IPS-20b (cell line): ENCODE results near the gene EIPR1.

Experiments
- H3K27ac ChIP-seq: one replicate; pipeline ENCODE4 v1.5.1; 2013; ENCODE audit warnings: low read length
- H3K27me3 ChIP-seq: 2 replicates; pipeline ENCODE4 v1.6.1; 2013; ENCODE audit warnings: mild to moderate bottlenecking, low read length, inconsistent platforms; ENCODE audit not compliant: insufficient read depth
- H3K36me3 ChIP-seq: 2 replicates; pipeline ENCODE4 v1.6.1; 2013; ENCODE audit warnings: low read depth, mild to moderate bottlenecking, inconsistent platforms, low read length, moderate library complexity; ENCODE audit not compliant: insufficient read depth
- H3K4me1 ChIP-seq: 2 replicates; pipeline ENCODE4 v1.6.1; 2013; ENCODE audit warnings: mild to moderate bottlenecking, control low read depth, inconsistent platforms, low read length, moderate library complexity; ENCODE audit not compliant: insufficient read depth
- H3K4me3 ChIP-seq: 2 replicates; pipeline ENCODE4 v1.5.1; 2013; ENCODE audit warnings: mild to moderate bottlenecking, low read length, inconsistent platforms
- H3K9ac ChIP-seq: 2 replicates; pipeline ENCODE4 v1.6.1; 2013; ENCODE audit warnings: low read depth, mild to moderate bottlenecking, inconsistent platforms, low read length, moderate library complexity
- H3K9me3 ChIP-seq: 2 replicates; pipeline ENCODE4 v1.6.1; 2013; ENCODE audit warnings: mild to moderate bottlenecking, low read depth, low read length, inconsistent platforms; ENCODE audit not compliant: insufficient read depth

Gene EIPR1

GRCh38 chr2:3256605-3257004, 121.0 kb downstream of the EIPR1 start:
- H3K4me1 ChIP-seq, result no peaks in the 10 kb centered on the region
- H3K9ac ChIP-seq, result no peak overlapping the region
- H3K9me3 ChIP-seq, result no peaks in the 10 kb centered on the region
- no peaks in the 10 kb centered on the region for H3K27me3 ChIP-seq
- no peak overlapping the region for H3K27ac ChIP-seq
- H3K36me3 ChIP-seq, result no peaks in the 10 kb centered on the region
- no peak overlapping the region for H3K4me3 ChIP-seq

GRCh38 chr2:3256157-3256556, 121.5 kb downstream of the EIPR1 start:
- H3K27ac ChIP-seq, result no peak overlapping the region
- no peak overlapping the region for H3K4me3 ChIP-seq
- H3K36me3 ChIP-seq, result no peaks in the 10 kb centered on the region
- H3K9me3 ChIP-seq, result 0 out of 2 replicates have a peak, but pooled peaks cover under 1% of the 10 kb centered on the region
- no peaks in the 10 kb centered on the region for H3K4me1 ChIP-seq
- no peaks in the 10 kb centered on the region for H3K27me3 ChIP-seq
- no peak overlapping the region for H3K9ac ChIP-seq

GRCh38 chr2:3254442-3254941, 123.1 kb downstream of the EIPR1 start:
- H3K27ac ChIP-seq, result no peak overlapping the region
- no peak overlapping the region for H3K4me3 ChIP-seq
- no peaks in the 10 kb centered on the region for H3K27me3 ChIP-seq
- peaks cover 6% of the 10 kb centered on the region for H3K36me3 ChIP-seq
- no peaks in the 10 kb centered on the region for H3K4me1 ChIP-seq
- no peak overlapping the region for H3K9ac ChIP-seq
- H3K9me3 ChIP-seq, result peaks cover 17% of the 10 kb centered on the region

GRCh38 chr2:3253913-3254441, 123.6 kb downstream of the EIPR1 start:
- Histone ChIP-seq H3K4me3 (no peak overlapping the region), H3K9me3 (peaks cover 22% of the 10 kb centered on the region), H3K4me1 (no peaks in the 10 kb centered on the region), H3K36me3 (peaks cover 6% of the 10 kb centered on the region), H3K27me3 (no peaks in the 10 kb centered on the region), H3K9ac (no peak overlapping the region), H3K27ac (no peak overlapping the region)

- no peak overlapping the region for H3K27ac ChIP-seq
- H3K27me3 ChIP-seq, result no peaks in the 10 kb centered on the region
- peaks cover 6% of the 10 kb centered on the region for H3K36me3 ChIP-seq
- H3K4me1 ChIP-seq, result no peaks in the 10 kb centered on the region
- peaks cover 29% of the 10 kb centered on the region for H3K9me3 ChIP-seq
- H3K9ac ChIP-seq, result no peak overlapping the region
- no peak overlapping the region for H3K4me3 ChIP-seq
Measured at GRCh38 chr2:3251946-3252345, 125.7 kb downstream of the EIPR1 start.

- Histone ChIP-seq H3K9ac (no peak overlapping the region), H3K36me3 (peaks cover 6% of the 10 kb centered on the region), H3K4me1 (no peaks in the 10 kb centered on the region; the same call in 1 of the 2 replicates), H3K27me3 (no peaks in the 10 kb centered on the region), H3K4me3 (no peak overlapping the region), H3K27ac (no peak overlapping the region), H3K9me3 (peaks cover 29% of the 10 kb centered on the region)
Measured at GRCh38 chr2:3249476-3249962, 128.1 kb downstream of the EIPR1 start.

- H3K4me3 ChIP-seq, result no peak overlapping the region
- no peaks in the 10 kb centered on the region for H3K27me3 ChIP-seq
- H3K36me3 ChIP-seq, result peaks cover 6% of the 10 kb centered on the region
- peaks cover 29% of the 10 kb centered on the region for H3K9me3 ChIP-seq
- H3K27ac ChIP-seq, result no peak overlapping the region
- no peak overlapping the region for H3K9ac ChIP-seq
- H3K4me1 ChIP-seq, result peaks cover 4% of the 10 kb centered on the region; the same call in 1 of the 2 replicates
Measured at GRCh38 chr2:3248754-3249475, 128.7 kb downstream of the EIPR1 start.

GRCh38 chr2:3246928-3247714, 130.5 kb downstream of the EIPR1 start:
- H3K27me3 ChIP-seq, result no peaks in the 10 kb centered on the region
- no peak overlapping the region for H3K4me3 ChIP-seq
- no peak overlapping the region for H3K9ac ChIP-seq
- H3K9me3 ChIP-seq, result peaks cover 29% of the 10 kb centered on the region
- H3K36me3 ChIP-seq, result peaks cover 6% of the 10 kb centered on the region
- H3K4me1 ChIP-seq, result peaks cover 4% of the 10 kb centered on the region; the same call in 1 of the 2 replicates
- H3K27ac ChIP-seq, result no peak overlapping the region

GRCh38 chr2:3246406-3246805, 131.2 kb downstream of the EIPR1 start:
- H3K4me1 ChIP-seq, result peaks cover 4% of the 10 kb centered on the region; the same call in 1 of the 2 replicates
- H3K36me3 ChIP-seq, result peaks cover 6% of the 10 kb centered on the region
- no peak overlapping the region for H3K9ac ChIP-seq
- no peaks in the 10 kb centered on the region for H3K27me3 ChIP-seq
- H3K4me3 ChIP-seq, result no peak overlapping the region
- no peak overlapping the region for H3K27ac ChIP-seq
- H3K9me3 ChIP-seq, result peaks cover 29% of the 10 kb centered on the region

- peaks cover 12% of the 10 kb centered on the region for H3K9me3 ChIP-seq
- H3K4me3 ChIP-seq, result no peak overlapping the region
- H3K4me1 ChIP-seq, result peaks cover 4% of the 10 kb centered on the region; the same call in 1 of the 2 replicates
- no peaks in the 10 kb centered on the region for H3K36me3 ChIP-seq
- no peaks in the 10 kb centered on the region for H3K27me3 ChIP-seq
- no peak overlapping the region for H3K9ac ChIP-seq
- no peak overlapping the region for H3K27ac ChIP-seq
Measured at GRCh38 chr2:3244486-3244885, 133.1 kb downstream of the EIPR1 start.

GRCh38 chr2:3243804-3244203, 133.8 kb downstream of the EIPR1 start:
- Histone ChIP-seq H3K4me3 (no peak overlapping the region), H3K36me3 (no peaks in the 10 kb centered on the region)

More at GRCh38 chr2:3243804-3244203, 133.8 kb downstream of the EIPR1 start:
- H3K27ac ChIP-seq, result no peak overlapping the region
- peaks cover 4% of the 10 kb centered on the region; the same call in 1 of the 2 replicates for H3K4me1 ChIP-seq
- peaks cover 5% of the 10 kb centered on the region for H3K9me3 ChIP-seq
- no peak overlapping the region for H3K9ac ChIP-seq
- H3K27me3 ChIP-seq, result no peaks in the 10 kb centered on the region
